Tongue (tissue), 2 donors: ENCODE measurements around the gene HTR7. TPM values are rescaled to one million over a fixed set of nuclear protein-coding genes. Genes with fewer than 3 reads are reported as not detected.
"Not testable (repeated sequence)": the region's sequence is repeated elsewhere in the genome, so short reads cannot be mapped to it uniquely, and the experiment has no call there.

Experiments
- DNase-seq: peaks from one replicate; pipeline ENCODE4 v3.0.0-alpha.2; 2015
- total RNA-seq: library from RNA; depleted of rRNA; stranded (reverse); fragments of >200 nt; gene quantifications from one replicate; pipeline ENCODE4 v1.2.3, GENCODE V29; 2014

Gene HTR7
- total RNA-seq, 1 donor from 2014 or later, result 0.41 TPM

- DNase-seq, result no peak
These were observed 676 bp upstream of the HTR7 start for GRCh38 chr10:90858461-90858968.

GRCh38 chr10:90856964-90857634 is 740 bp downstream of the HTR7 start:
- DNase-seq, result no peak

GRCh38 chr10:90856261-90856660 is 1.6 kb downstream of the HTR7 start:
- DNase-seq, result no peak

DNA sequence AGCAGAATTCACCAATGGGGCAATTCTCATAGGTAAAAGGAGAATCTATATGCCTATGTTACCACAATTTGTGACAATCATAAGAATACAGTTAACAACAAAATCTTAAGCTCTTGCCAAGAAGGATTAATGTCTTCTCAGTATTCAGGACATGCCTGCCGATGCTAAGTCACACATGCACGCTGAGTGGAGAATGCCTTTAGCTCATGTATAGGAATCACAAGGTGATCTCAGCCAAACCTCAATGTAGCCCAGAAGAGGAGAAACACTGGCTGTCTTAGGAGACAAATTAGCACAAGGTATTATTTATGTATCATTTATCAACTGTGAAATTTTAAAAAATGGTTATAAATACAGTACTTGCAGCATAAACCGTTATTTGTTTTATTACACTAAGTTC is 2.7 kb downstream of the HTR7 start:
- DNase-seq, result no peak

DNA sequence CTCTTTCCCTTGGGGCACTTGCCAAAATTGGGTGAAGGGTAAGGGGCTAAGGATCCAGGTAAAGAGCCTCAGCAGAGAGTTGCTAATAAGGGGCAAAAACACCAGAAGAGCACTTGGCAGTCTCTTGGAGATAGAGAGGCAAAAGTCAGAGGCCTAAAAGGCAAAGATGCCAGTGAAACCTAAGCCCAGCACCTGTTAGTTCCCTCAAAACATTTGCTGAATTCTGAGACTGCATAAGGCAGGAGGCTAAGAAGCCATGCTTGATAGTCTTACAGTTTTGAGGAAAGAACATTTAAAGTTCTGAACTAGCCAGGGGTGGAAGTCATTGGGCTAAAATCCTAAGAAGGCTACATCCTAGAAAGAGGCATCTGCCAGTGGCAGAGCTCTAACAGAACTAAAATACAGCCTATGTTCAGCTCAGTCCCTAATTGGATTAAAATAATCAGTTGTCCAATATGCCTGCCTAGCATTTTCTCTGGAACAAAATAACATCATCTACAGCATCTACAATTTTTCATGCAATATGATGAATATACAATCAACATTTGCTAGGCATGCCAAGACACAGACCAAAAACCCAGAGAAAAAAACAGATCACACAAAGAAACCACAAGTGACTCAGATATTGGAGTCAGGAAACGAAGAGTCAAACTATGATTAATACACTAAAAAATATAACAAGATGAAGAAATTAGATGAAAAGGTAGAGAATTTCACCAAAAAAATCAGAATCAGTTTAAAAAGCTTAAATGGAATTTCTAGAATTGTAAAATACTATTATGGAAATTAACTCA is 7.7 kb downstream of the HTR7 start:
- no peak for DNase-seq

DNA sequence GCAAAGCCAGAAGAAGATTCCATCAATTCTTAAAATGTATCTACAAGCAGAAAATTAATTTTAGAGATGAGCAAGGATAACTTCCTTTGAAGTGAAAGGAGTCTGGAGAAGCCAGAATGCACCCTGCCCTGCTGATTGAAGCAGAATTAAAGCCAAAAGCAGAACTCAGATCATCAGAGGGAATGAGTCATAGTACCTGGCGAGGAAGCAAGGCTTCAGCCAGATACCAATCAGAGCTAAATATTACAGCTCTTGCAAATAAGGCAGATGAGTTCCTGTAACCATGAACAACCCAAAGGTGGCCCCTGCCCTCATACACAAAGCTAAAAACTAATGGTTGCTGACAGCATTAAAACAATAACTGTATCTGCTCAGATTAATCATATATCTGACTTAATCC is 10.4 kb downstream of the HTR7 start:
- DNase-seq, result no peak

DNA sequence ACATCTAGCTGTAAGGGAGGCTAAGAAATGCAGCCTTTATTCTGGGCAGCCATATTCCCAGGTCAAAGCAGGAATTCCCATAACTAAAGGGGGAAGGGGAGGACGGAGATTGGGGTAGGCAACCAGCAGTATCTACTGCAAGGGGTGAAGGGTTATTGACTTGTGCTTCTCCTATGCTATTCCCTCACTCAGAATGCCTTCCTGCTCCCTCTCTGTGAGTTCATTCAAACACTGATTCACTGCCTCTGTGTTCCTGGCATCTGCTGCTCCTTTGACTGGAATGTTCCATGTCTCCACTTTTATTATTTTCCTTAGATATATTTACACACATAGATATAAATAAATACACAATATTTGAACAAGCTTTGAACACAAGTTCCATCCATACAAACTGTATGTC is 11.1 kb downstream of the HTR7 start:
- no peak for DNase-seq

DNA sequence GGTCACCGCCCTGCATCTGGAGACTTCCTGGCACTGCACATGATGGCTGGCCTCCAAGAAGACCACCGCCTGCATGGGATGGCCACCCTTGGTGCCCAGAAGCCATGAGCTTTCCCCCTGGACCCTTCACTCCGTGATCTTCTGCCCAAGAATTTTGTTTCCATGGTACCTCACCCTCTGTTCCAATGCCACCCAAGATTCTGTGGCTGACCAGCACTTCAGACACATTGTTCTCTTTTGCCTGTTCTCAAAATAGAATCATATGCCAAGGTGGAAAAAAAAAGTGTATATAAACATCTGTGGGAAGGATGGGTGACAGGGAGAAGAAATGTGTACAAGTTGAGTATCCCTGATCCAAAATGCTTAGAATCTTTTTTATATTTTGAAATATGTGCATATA is 12.1 kb downstream of the HTR7 start:
- DNase-seq, result no peak

- DNase-seq, result no peak
These were observed 15.1 kb downstream of the HTR7 start for GRCh38 chr10:90842725-90843124.

- no peak for DNase-seq
These were observed 20.4 kb downstream of the HTR7 start for GRCh38 chr10:90837486-90837885.

DNA sequence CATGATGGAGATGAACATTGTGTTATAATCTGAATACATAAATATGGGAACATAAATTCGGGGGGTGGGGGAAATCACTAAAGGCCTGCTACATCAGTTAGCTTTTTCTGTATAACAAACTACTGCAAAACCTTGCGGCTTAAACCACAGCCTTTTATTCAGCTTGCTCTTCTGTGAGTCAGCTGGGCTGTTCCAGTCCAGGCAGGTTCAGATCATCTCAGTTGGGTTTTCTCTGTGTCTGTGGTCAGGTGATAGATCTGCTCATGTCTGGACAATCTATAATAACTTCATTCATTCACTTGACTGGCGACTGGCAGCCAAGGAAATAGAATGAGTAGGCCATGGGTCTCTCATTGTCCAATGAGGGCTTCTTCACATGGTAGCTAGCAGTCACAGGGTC is 23.5 kb downstream of the HTR7 start:
- DNase-seq, result no peak

- DNase-seq, result no peak
These were observed 25.7 kb downstream of the HTR7 start for GRCh38 chr10:90832111-90832510.

- DNase-seq, result no peak
These were observed 35.3 kb downstream of the HTR7 start for GRCh38 chr10:90822508-90822907.

GRCh38 chr10:90821864-90822263 is 36.0 kb downstream of the HTR7 start:
- DNase-seq, result not testable (repeated sequence)

- no peak for DNase-seq
These were observed 37.9 kb downstream of the HTR7 start for GRCh38 chr10:90819911-90820310.

DNA sequence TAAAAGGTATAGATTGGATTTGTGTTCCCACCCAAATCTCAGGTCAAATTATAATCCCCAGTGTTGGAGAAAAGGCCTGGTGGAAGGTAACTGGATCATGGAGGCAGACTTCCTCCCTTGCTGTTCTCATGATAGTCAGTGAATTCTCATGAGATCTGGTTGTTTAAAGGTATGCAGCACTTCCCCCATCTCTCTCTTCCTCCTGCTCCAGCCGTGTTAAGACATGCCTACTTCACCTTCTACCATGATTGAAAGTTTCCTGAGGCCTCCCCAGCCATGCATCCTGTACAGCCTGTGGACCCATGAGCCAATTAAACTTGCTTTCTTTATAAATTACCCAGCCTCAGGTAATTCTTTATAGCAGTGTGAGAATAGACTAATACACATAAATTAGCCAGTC is 39.1 kb downstream of the HTR7 start:
- DNase-seq, result no peak

GRCh38 chr10:90817128-90817889 is 40.5 kb downstream of the HTR7 start:
- DNase-seq, result no peak

- DNase-seq, result no peak
These were observed 41.4 kb downstream of the HTR7 start for GRCh38 chr10:90816466-90816865.

DNA sequence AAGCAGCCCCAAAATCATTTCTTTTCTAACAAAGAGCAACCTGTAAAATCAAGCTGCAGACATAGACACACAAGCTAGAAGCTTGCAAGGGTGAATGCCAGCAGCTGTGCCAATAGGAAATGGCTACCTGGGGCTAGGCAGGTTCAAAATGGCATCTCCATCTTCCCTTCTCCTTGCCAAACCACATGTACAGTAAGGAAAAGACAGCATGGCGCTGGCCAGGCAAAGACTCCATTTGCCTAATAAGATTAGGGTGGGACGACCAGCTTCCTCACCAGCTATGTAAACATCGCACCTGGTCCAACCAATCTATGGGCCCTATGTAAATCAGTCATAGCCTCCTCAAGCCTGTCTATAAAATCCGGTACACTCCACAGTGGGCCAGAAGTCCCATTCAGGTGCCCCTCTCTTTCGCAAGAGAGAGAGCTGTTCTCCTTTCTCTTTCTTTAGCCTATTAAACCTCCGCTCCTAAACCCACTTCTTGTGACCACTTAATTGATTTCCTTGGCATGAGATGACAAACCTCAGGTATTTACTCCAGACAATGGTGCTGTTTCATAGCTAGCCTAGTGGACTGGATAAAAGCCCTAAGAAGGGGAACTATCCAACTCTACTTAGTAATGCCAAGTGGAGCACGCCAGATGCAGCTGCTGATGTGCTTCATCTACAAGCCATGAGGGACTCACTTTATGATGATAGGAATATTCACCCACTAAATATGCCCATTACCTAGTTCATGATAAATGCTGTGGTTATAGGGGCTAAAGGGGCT is 44.1 kb downstream of the HTR7 start:
- DNase-seq, result no peak

GRCh38 chr10:90807106-90807505 is 50.7 kb downstream of the HTR7 start:
- DNase-seq, result not testable (repeated sequence)

- DNase-seq, result no peak
These were observed 51.2 kb downstream of the HTR7 start for GRCh38 chr10:90806677-90807076.

DNA sequence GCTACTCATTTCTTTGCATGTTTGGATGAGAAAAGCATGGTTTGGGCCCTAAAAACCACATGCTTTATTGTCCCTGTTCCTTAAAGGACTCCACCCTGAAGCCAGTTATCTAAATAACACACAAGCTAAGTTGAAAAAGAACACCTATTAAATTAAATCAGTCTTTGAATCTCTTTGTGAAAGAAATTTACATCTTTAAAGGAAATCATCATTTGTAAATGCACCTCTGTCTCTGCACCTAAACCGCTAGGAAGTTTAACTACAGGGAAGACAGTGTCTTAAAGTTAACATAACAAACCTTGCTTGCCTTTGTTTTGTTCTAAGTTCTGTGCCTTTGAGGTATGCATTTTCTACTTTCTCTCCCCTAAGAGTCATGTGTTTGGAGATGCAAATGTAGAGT is 52.6 kb downstream of the HTR7 start:
- no peak for DNase-seq
